ENCODE results near the gene LENG9. TPM values are rescaled to one million over a fixed set of nuclear protein-coding genes. Genes with fewer than 3 reads are reported as not detected.

The LENG9 gene
- total RNA-seq, 1 experiment from 2014 or later, result 4.2 TPM

GRCh38 chr19:54420068-54420382, 43.6 kb downstream of the LENG9 start:
- POLR2A ChIA-PET (ENCODE audit: low non-redundant PET), result interaction anchor here (0.6 to 0.7 kb wide), 3 partner anchors 11 to 29 kb away, joined by 3 to 13 read pairs (median 3); partner anchors contain the start of gene LENG8
- no peak for DNase-seq (ENCODE audit: low spot score)
- H3K36me3 ChIP-seq (ENCODE audit: insufficient read depth, low read length, poor library complexity, severe bottlenecking), result no peaks in the 10 kb centered on the region
- TF ChIP-seq CTCF (conservative IDR thresholded peaks at IDR 0.05; ENCODE audit: low read depth, low read length), result no peak
- no peak for TF ChIP-seq EZH2 (IDR thresholded peaks at IDR 0.05; ENCODE audit: borderline replicate concordance, low read depth, low read length, poor library complexity, severe bottlenecking)
- no peak overlapping the region for H3K27ac ChIP-seq (ENCODE audit: low read depth, low read length, poor library complexity, severe bottlenecking)
- peaks cover 15% of the 10 kb centered on the region for H3K27me3 ChIP-seq (replicated peaks; ENCODE audit: insufficient read depth, low read depth, low read length, poor library complexity)
- intact Hi-C loops (cut with micrococcal nuclease; ENCODE audit: unreplicated experiment), result no loop called here
- peaks cover 4% of the 10 kb centered on the region for H3K4me1 ChIP-seq (ENCODE audit: insufficient read depth, low read length, poor library complexity, severe bottlenecking)
- H3K4me3 ChIP-seq (ENCODE audit: low read depth, low read length, poor library complexity, severe bottlenecking), result no peak overlapping the region
- CTCF ChIA-PET, result interaction anchor here (0.7 kb wide), 1 partner anchor 746 kb away, joined by 3 read pairs; the partner anchor contains the start of gene DNAAF3
- no TSS peak for BruUV-seq (replicated peaks)
- H3K9me3 ChIP-seq (ENCODE audit: low read depth, low read length, poor library complexity, severe bottlenecking), result no peaks in the 10 kb centered on the region

GRCh38 chr19:54418930-54419800, 44.4 kb downstream of the LENG9 start:
- no TSS peak for BruUV-seq (replicated peaks)
- intact Hi-C loops (cut with micrococcal nuclease; ENCODE audit: unreplicated experiment), result no loop called here
- TF ChIP-seq CTCF (conservative IDR thresholded peaks at IDR 0.05; ENCODE audit: low read depth, low read length) (no peak), EZH2 (IDR thresholded peaks at IDR 0.05; ENCODE audit: borderline replicate concordance, low read depth, low read length, poor library complexity, severe bottlenecking) (no peak)
- POLR2A ChIA-PET (ENCODE audit: low non-redundant PET), result no interaction called here
- Histone ChIP-seq H3K27ac (ENCODE audit: low read depth, low read length, poor library complexity, severe bottlenecking) (no peak overlapping the region), H3K27me3 (replicated peaks; ENCODE audit: insufficient read depth, low read depth, low read length, poor library complexity) (peaks cover 15% of the 10 kb centered on the region), H3K36me3 (ENCODE audit: insufficient read depth, low read length, poor library complexity, severe bottlenecking) (no peaks in the 10 kb centered on the region), H3K4me3 (ENCODE audit: low read depth, low read length, poor library complexity, severe bottlenecking) (no peak overlapping the region), H3K9me3 (ENCODE audit: low read depth, low read length, poor library complexity, severe bottlenecking) (no peaks in the 10 kb centered on the region), H3K4me1 (ENCODE audit: insufficient read depth, low read length, poor library complexity, severe bottlenecking) (peaks cover 4% of the 10 kb centered on the region)
- no peak for DNase-seq (ENCODE audit: low spot score)
- CTCF ChIA-PET, result no interaction called here

- H3K4me1 ChIP-seq (ENCODE audit: insufficient read depth, low read length, poor library complexity, severe bottlenecking), result peaks cover 4% of the 10 kb centered on the region
- ChIA-PET POLR2A (ENCODE audit: low non-redundant PET) (no interaction called here), CTCF (no interaction called here)
- H3K9me3 ChIP-seq (ENCODE audit: low read depth, low read length, poor library complexity, severe bottlenecking), result no peaks in the 10 kb centered on the region
- H3K27ac ChIP-seq (ENCODE audit: low read depth, low read length, poor library complexity, severe bottlenecking), result no peak overlapping the region
- intact Hi-C loops (cut with micrococcal nuclease; ENCODE audit: unreplicated experiment), result no loop called here
- no peak for DNase-seq (ENCODE audit: low spot score)
- BruUV-seq (replicated peaks), result no TSS peak
- H3K27me3 ChIP-seq (replicated peaks; ENCODE audit: insufficient read depth, low read depth, low read length, poor library complexity), result peaks cover 15% of the 10 kb centered on the region
- TF ChIP-seq EZH2 (IDR thresholded peaks at IDR 0.05; ENCODE audit: borderline replicate concordance, low read depth, low read length, poor library complexity, severe bottlenecking) (no peak), CTCF (conservative IDR thresholded peaks at IDR 0.05; ENCODE audit: low read depth, low read length) (no peak)
- no peaks in the 10 kb centered on the region for H3K36me3 ChIP-seq (ENCODE audit: insufficient read depth, low read length, poor library complexity, severe bottlenecking)
- no peak overlapping the region for H3K4me3 ChIP-seq (ENCODE audit: low read depth, low read length, poor library complexity, severe bottlenecking)
These were observed 45.3 kb downstream of the LENG9 start for GRCh38 chr19:54418030-54418929.
